BE2C (cell line): ENCODE results near the gene SMARCA1. TPM values are rescaled to one million over a fixed set of nuclear protein-coding genes. Genes with fewer than 3 reads are reported as not detected.
"Not testable (repeated sequence)": the region's sequence is repeated elsewhere in the genome, so short reads cannot be mapped to it uniquely, and the experiment has no call there.

Experiments used
- DNase-seq: peaks from one replicate; pipeline ENCODE4 v3.0.0-alpha.2; 2020
- H3K27me3 ChIP-seq: fragments of 250-450 bp; sonication (Bioruptor Pico); 2 replicates; pipeline ENCODE4 v1.5.1; 2020; ENCODE audit warnings: mild to moderate bottlenecking
- H3K36me3 ChIP-seq: fragments of 250-450 bp; sonication (Bioruptor Pico); 2 replicates; pipeline ENCODE4 v1.5.1; 2020; ENCODE audit warnings: mild to moderate bottlenecking
- H3K4me1 ChIP-seq: fragments of 250-450 bp; sonication (Bioruptor Pico); 2 replicates; pipeline ENCODE4 v1.5.1; 2020
- H3K4me3 ChIP-seq: 2 replicates; pipeline ENCODE4 v1.5.1; 2011; ENCODE audit warnings: low read depth, low read length
- H3K9me3 ChIP-seq: fragments of 250-450 bp; sonication (Bioruptor Pico); 2 replicates; pipeline ENCODE4 v1.5.1; 2020
- CTCF ChIP-seq: IDR thresholded peaks from 2 replicates; pipeline ENCODE4 v1.5.1; 2012; ENCODE audit warnings: mild to moderate bottlenecking, low read depth, low read length
- polyA plus RNA-seq: library from polyadenylated mRNA; unstranded; fragments of >200 nt; gene quantifications from one replicate; pipeline ENCODE4 v1.2.1, GENCODE V29; 2012; ENCODE audit warnings: low read depth, missing spikeins; ENCODE audit not compliant: insufficient read length, insufficient read depth

SMARCA1 gene
- polyA plus RNA-seq = 8.2 TPM

GRCh38 chrX:129523079-129523911 lies at the start of gene SMARCA1:
SMARCA1 (minus strand) TSS chrX:129523490; CDS start chrX:129523370, 120 bp downstream.
- TF ChIP-seq CTCF = no peak
- H3K9me3 ChIP-seq = no peaks in the 10 kb centered on the region
- no peaks in the 10 kb centered on the region for H3K4me1 ChIP-seq
- peak; percentile 46 for DNase-seq
- peak within 1 kb of the TSS; percentile 72 for H3K4me3 ChIP-seq
- H3K27me3 ChIP-seq = no peaks in the 10 kb centered on the region
- H3K36me3 ChIP-seq = no peaks in the 10 kb centered on the region

GRCh38 chrX:129572422-129572821 lies 49.1 kb upstream of the SMARCA1 start:
- Histone ChIP-seq H3K9me3 (no peaks in the 10 kb centered on the region), H3K36me3 (peaks cover 6% of the 10 kb centered on the region), H3K4me1 (no peaks in the 10 kb centered on the region), H3K27me3 (no peaks in the 10 kb centered on the region), H3K4me3 (no peak overlapping the region)
- no peak for DNase-seq
- no peak for TF ChIP-seq CTCF

GRCh38 chrX:129568349-129568748 lies 45.1 kb upstream of the SMARCA1 start:
- Histone ChIP-seq H3K9me3 (no peaks in the 10 kb centered on the region), H3K27me3 (no peaks in the 10 kb centered on the region), H3K4me3 (no peak overlapping the region), H3K36me3 (peaks cover 3% of the 10 kb centered on the region; the same call in 1 of the 2 replicates), H3K4me1 (no peaks in the 10 kb centered on the region)
- no peak for DNase-seq
- no peak for TF ChIP-seq CTCF

GRCh38 chrX:129566073-129566472 lies 42.8 kb upstream of the SMARCA1 start:
- Histone ChIP-seq H3K36me3 (peaks cover 9% of the 10 kb centered on the region), H3K4me1 (no peaks in the 10 kb centered on the region), H3K4me3 (no peak overlapping the region), H3K27me3 (no peaks in the 10 kb centered on the region), H3K9me3 (no peaks in the 10 kb centered on the region)
- no peak for TF ChIP-seq CTCF
- no peak for DNase-seq

GRCh38 chrX:129565046-129565650 lies 41.9 kb upstream of the SMARCA1 start:
- Histone ChIP-seq H3K4me1 (no peaks in the 10 kb centered on the region), H3K9me3 (no peaks in the 10 kb centered on the region), H3K4me3 (no peak overlapping the region), H3K36me3 (peaks cover 9% of the 10 kb centered on the region), H3K27me3 (no peaks in the 10 kb centered on the region)
- TF ChIP-seq CTCF = no peak
- no peak for DNase-seq

GRCh38 chrX:129564345-129564744 lies 41.1 kb upstream of the SMARCA1 start:
- not testable (repeated sequence) for H3K4me1 ChIP-seq, H3K9me3 ChIP-seq, H3K27me3 ChIP-seq, H3K4me3 ChIP-seq, DNase-seq
- peaks cover 12% of the 10 kb centered on the region for H3K36me3 ChIP-seq
